HEK293T (cell line): ENCODE results near the gene C10orf71.

Source experiments
- FOXM1 ChIP-seq: fragments of 450-650 bp; IDR thresholded peaks from 2 replicates; pipeline ENCODE4 v1.6.1; 2017; ENCODE audit warnings: mild to moderate bottlenecking, borderline replicate concordance
- SP1 ChIP-seq: fragments of 450-650 bp; IDR thresholded peaks from 2 replicates; pipeline ENCODE4 v1.6.1; 2017

- TF ChIP-seq FOXM1: no peak
- TF ChIP-seq SP1: no peak
Observed at GRCh38 chr10:49347342-49347741, 48.4 kb downstream of the C10orf71 start.
